Neuronal stem cell (in vitro differentiated cells): ENCODE data around the gene LIX1L.

Source experiments
- DNase-seq: peaks from one replicate; pipeline ENCODE4 v3.0.0-alpha.2; 2013; ENCODE audit warnings: low spot score
- H2AFZ ChIP-seq: one replicate; pipeline ENCODE4 v1.6.1; 2013; ENCODE audit warnings: mild to moderate bottlenecking, low read length, inconsistent platforms
- H2AK5ac ChIP-seq: 2 replicates; pipeline ENCODE4 v1.6.1; 2013; ENCODE audit warnings: low read depth, mild to moderate bottlenecking, inconsistent platforms, low read length, moderate library complexity, mixed read lengths
- H2BK120ac ChIP-seq: 2 replicates; pipeline ENCODE4 v1.6.1; 2013; ENCODE audit warnings: low read depth, mild to moderate bottlenecking, inconsistent platforms, low read length, moderate library complexity, mixed read lengths
- H2BK12ac ChIP-seq: one replicate; pipeline ENCODE4 v1.6.1; 2013; ENCODE audit warnings: low read length, inconsistent platforms
- H2BK15ac ChIP-seq: 2 replicates; pipeline ENCODE4 v1.6.1; 2013; ENCODE audit warnings: mild to moderate bottlenecking, low read length, inconsistent platforms, mixed read lengths
- H2BK5ac ChIP-seq: one replicate; pipeline ENCODE4 v1.6.1; 2013; ENCODE audit warnings: inconsistent platforms, mild to moderate bottlenecking, low read length, moderate library complexity
- H3K14ac ChIP-seq: one replicate; pipeline ENCODE4 v1.6.1; 2013; ENCODE audit warnings: low read length, inconsistent platforms
- H3K18ac ChIP-seq: 2 replicates; pipeline ENCODE4 v1.6.1; 2013; ENCODE audit warnings: low read length, inconsistent platforms
- H3K23ac ChIP-seq: 2 replicates; pipeline ENCODE4 v1.6.1; 2013; ENCODE audit warnings: low read depth, mild to moderate bottlenecking, mixed read lengths, low read length, inconsistent platforms; ENCODE audit not compliant: poor library complexity
- H3K27ac ChIP-seq: replicated peaks from 3 replicates; pipeline ENCODE4 v1.5.1; 2013; ENCODE audit warnings: low read length, inconsistent platforms
- H3K27me3 ChIP-seq, 3 experiments: 2 replicates each; pipeline ENCODE4 v1.6.1; 2013; ENCODE audit warnings: low read length in 3 of 3, mild to moderate bottlenecking in 2 of 3, inconsistent platforms in 1 of 3, low read depth in 1 of 3, mixed read lengths in 1 of 3, moderate library complexity in 1 of 3; ENCODE audit not compliant: control insufficient read depth in 3 of 3, insufficient read depth in 3 of 3
- H3K36me3 ChIP-seq, 2 donors: replicated peaks in 1 of 2; 2 replicates each; pipeline ENCODE4 v1.6.1; 2013; ENCODE audit warnings: low read length in 2 of 2; ENCODE audit not compliant: control insufficient read depth in 2 of 2, insufficient read depth in 2 of 2
- H3K4ac ChIP-seq: 2 replicates; pipeline ENCODE4 v1.6.1; 2013; ENCODE audit warnings: inconsistent platforms, mild to moderate bottlenecking, low read length, moderate library complexity
- H3K4me1 ChIP-seq, 2 donors: 1 replicate in 1 of 2; 2 replicates in 1 of 2; pipeline ENCODE4 v1.6.1; 2013; ENCODE audit warnings: low read length in 2 of 2, low read depth in 1 of 2; ENCODE audit not compliant: control insufficient read depth in 2 of 2, insufficient read depth in 1 of 2
- H3K4me2 ChIP-seq: one replicate; pipeline ENCODE4 v1.6.1; 2013; ENCODE audit warnings: mild to moderate bottlenecking, low read length, inconsistent platforms; ENCODE audit not compliant: insufficient read depth, poor library complexity, severe bottlenecking
- H3K4me3 ChIP-seq, 2 donors: 2 replicates each; pipeline ENCODE4 v1.5.1; 2013; ENCODE audit warnings: low read length in 2 of 2, mild to moderate bottlenecking in 2 of 2, inconsistent platforms in 1 of 2, moderate library complexity in 1 of 2
- H3K79me1 ChIP-seq: one replicate; pipeline ENCODE4 v1.6.1; 2013; ENCODE audit warnings: low read depth, mild to moderate bottlenecking, inconsistent platforms, low read length, moderate library complexity
- H3K9ac ChIP-seq: one replicate; pipeline ENCODE4 v1.6.1; 2013; ENCODE audit warnings: mild to moderate bottlenecking, low read depth, low read length, inconsistent platforms; ENCODE audit not compliant: poor library complexity
- H3K9me3 ChIP-seq, 2 donors: replicated peaks in 1 of 2; 2 replicates each; pipeline versions ENCODE3 to v1.6.1; 2013; ENCODE audit warnings: low read length in 2 of 2, mild to moderate bottlenecking in 2 of 2, inconsistent platforms in 1 of 2, low read depth in 1 of 2, mixed read lengths in 1 of 2, moderate library complexity in 1 of 2; ENCODE audit not compliant: control insufficient read depth in 2 of 2, insufficient read depth in 1 of 2
- H4K8ac ChIP-seq: one replicate; pipeline ENCODE4 v1.6.1; 2013; ENCODE audit warnings: low read depth, mild to moderate bottlenecking, inconsistent platforms, low read length, moderate library complexity
- H4K91ac ChIP-seq: one replicate; pipeline ENCODE4 v1.6.1; 2013; ENCODE audit warnings: low read length, low read depth, mild to moderate bottlenecking, inconsistent platforms; ENCODE audit not compliant: poor library complexity
- WGBS, 2 donors: extraction: QIAGEN DNeasy Blood & Tissue Kit; methylation state at CpG; one replicate each; pipeline ENCODE4 v1.1.7; 2013; ENCODE audit warnings: missing lambda C conversion rate in 2 of 2, mixed read lengths in 1 of 2; ENCODE audit not compliant: insufficient read length in 2 of 2, insufficient replicate concordance in 1 of 2; ENCODE audit errors: extremely low coverage in 2 of 2; 5-methylcytosine and 5-hydroxymethylcytosine counted together

Gene LIX1L

DNA sequence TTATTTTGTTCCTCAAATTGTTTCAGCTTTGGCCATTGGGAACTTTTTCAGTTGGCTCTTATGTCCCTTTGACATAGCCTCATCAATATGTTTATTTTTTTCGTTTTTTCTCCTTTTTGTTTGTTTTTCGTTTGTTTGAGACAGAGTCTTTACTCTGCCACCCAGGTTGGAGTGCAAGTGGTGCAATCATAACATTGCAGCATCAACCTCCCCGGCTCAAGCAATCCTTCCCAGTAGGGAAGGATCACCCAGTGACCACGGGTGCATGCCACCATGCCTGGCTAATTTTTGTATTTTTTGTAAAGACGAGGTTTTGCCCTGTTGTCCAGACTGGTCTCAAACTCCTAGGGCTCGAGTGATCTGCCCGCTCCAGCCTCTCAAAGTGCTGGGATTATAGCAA is 14.8 kb upstream of the LIX1L start:
- Histone ChIP-seq H4K91ac (no peak overlapping the region), H2BK15ac (no peak overlapping the region), H3K14ac (no peak overlapping the region), H2BK120ac (no peak overlapping the region), H3K4me1 (no peaks in the 10 kb centered on the region), H2AK5ac (no peak overlapping the region), H4K8ac (no peak overlapping the region), H3K27me3 (no peaks in the 10 kb centered on the region), H3K9ac (no peak overlapping the region), H2BK5ac (no peak overlapping the region), H3K18ac (no peak overlapping the region), H3K9me3 (peaks cover under 1% of the 10 kb centered on the region in 2 donors), H3K27ac (no peak overlapping the region), H3K4ac (no peak overlapping the region), H3K79me1 (no peaks in the 10 kb centered on the region), H3K23ac (no peak overlapping the region), H2AFZ (no peak overlapping the region), H3K4me2 (no peak overlapping the region), H3K36me3 (no peaks in the 10 kb centered on the region), H3K4me3 (no peak overlapping the region), H2BK12ac (no peak overlapping the region)
- DNase-seq: no peak
- no CpG with 5 or more reads among the region's 7 CpGs for whole genome bisulfite sequencing, 2 donors

DNA sequence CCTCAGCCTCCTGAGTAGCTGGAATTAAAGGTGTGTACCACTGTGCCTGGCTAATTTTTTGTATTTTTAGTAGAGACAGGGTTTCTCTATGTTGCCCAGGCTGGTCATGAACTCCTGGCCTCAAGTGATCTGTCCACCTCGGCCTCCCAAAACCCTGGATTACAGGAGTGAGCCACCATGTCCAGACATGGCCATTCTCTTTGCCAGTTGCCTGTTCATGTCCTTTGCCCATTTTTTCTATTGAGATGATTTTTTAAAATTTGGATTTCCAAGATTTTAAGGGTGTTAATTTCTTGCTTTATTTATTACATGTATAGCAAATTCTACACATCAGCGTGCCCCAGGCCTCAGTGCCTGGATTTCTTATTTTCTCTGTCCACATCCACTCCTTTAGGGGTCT is 9.5 kb upstream of the LIX1L start:
- no peaks in the 10 kb centered on the region for H3K79me1 ChIP-seq
- no peak overlapping the region for H2BK12ac ChIP-seq
- DNase-seq: no peak
- H3K9me3 ChIP-seq: peaks cover 2 to 10% of the 10 kb centered on the region in 2 donors
- no peak overlapping the region for H3K4me3 ChIP-seq
- no peak overlapping the region for H3K27ac ChIP-seq
- no peak overlapping the region for H3K4me2 ChIP-seq
- WGBS, 2 donors: no CpG with 5 or more reads among the region's 2 CpGs
- H4K8ac ChIP-seq: no peak overlapping the region
- H2AK5ac ChIP-seq: no peak overlapping the region
- H3K9ac ChIP-seq: no peak overlapping the region
- H2AFZ ChIP-seq: no peak overlapping the region
- H3K14ac ChIP-seq: no peak overlapping the region
- peaks cover 0 to 18% (median 6%) of the 10 kb centered on the region in 3 experiments for H3K27me3 ChIP-seq
- no peak overlapping the region for H2BK15ac ChIP-seq
- H3K18ac ChIP-seq: no peak overlapping the region
- H3K4me1 ChIP-seq: peaks cover 4 to 16% of the 10 kb centered on the region in 2 donors
- no peak overlapping the region for H2BK120ac ChIP-seq
- H4K91ac ChIP-seq: no peak overlapping the region
- H2BK5ac ChIP-seq: no peak overlapping the region
- no peaks in the 10 kb centered on the region for H3K36me3 ChIP-seq
- no peak overlapping the region for H3K23ac ChIP-seq
- H3K4ac ChIP-seq: no peak overlapping the region

DNA sequence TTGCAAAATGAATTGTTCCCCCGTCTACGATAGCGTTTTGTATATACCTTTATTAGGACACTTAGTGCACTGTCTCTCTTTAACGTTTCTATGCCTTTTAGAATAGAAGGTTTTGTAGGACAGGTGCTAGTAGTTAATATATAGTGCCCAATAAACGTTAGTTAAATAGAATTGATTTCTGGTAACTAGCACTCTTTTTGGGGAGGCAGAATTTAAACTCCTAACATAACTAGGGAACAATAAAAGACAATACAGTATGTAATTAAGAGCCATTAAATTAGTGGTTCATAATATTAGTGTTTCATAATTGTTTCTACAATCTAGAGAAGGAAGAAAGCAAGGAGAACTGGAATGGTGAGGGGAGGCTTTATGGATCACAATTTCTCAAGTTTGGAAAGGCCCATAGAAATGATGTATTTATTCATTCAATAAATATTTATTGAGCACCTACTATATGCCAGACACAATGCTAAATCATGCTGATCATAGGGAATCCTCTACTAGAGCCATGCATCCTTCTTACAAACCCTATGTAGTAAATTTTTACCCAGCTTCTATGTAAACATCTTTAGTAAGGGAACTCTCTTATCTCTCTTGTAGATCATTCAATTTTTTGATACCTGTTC is 7.4 kb upstream of the LIX1L start:
- DNase-seq: no peak

DNA sequence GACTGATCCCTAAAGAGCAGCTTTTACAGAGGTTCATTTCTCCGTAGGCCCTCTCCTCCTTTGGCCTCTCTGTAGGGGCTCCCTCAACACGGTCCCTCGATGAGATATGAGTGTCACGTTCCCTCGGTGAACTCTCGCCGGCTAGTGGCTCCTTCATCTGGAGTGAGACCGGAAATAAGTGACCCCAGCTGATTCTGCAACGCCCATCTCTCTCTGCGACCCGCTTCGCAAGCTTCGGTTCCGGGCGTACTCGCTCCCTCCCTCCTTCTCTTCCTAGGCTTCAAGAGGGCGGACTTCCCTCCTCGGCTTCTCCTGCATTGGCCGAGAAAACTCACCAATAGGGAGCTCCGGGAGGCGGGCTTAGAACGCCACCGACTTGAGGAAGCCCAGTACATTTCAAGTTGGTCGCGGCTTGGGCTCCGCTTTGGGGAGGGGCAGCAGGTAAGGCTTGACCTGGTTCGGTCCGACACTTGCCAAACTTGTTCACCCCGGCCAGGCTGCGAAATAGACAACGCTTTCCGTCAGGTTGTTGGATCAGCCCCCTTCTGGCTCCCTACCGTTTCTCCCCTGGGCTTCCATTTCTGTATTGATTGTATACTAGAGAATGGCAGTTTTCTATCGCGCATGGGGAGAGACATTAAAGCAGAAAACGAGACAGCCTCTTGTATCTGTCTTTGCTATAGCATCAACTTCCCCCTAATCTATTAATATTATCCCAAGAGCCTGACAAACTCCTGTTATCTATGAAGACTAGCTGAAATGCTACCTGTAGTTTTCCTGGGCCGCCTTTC is 6.7 kb upstream of the LIX1L start, which contains the start of the genes ANKRD34A and POLR3GL:
Gene ANKRD34A, minus strand, starts transcription at position 248 of the 791 bp plus-strand sequence. CDS start 2,816 bp downstream, outside the sequence.
Gene POLR3GL, plus strand, starts transcription at position 363 of the 791 bp plus-strand sequence. CDS start 10,176 bp downstream, outside the sequence.
- Histone ChIP-seq H3K4me3 (peak within 1 kb of the TSS; percentile 86 to 95), H3K79me1 (no peaks in the 10 kb centered on the region), H3K27ac (no peak within 1 kb of the TSS), H4K91ac (no peak within 1 kb of the TSS), H3K9ac (peak within 1 kb of the TSS; percentile 13), H2AK5ac (no peak within 1 kb of the TSS), H3K18ac (peak within 1 kb of the TSS; percentile 34), H3K4me2 (peak within 1 kb of the TSS; percentile 72), H2BK5ac (no peak within 1 kb of the TSS), H3K4ac (no peak within 1 kb of the TSS), H2BK12ac (no peak within 1 kb of the TSS), H3K14ac (no peak within 1 kb of the TSS), H4K8ac (no peak within 1 kb of the TSS), H3K27me3 (peaks cover 0 to 40% (median 16%) of the 10 kb centered on the region in 3 experiments), H3K4me1 (peaks cover 13 to 36% of the 10 kb centered on the region in 2 donors), H2BK120ac (no peak within 1 kb of the TSS), H3K36me3 (no peaks in the 10 kb centered on the region), H3K9me3 (peaks cover 6 to 10% of the 10 kb centered on the region in 2 donors), H2BK15ac (no peak within 1 kb of the TSS), H3K23ac (no peak within 1 kb of the TSS), H2AFZ (peak within 1 kb of the TSS; percentile 99)
- DNase-seq: peak; percentile 83
- no CpG with 5 or more reads among the region's 37 CpGs for WGBS, 2 donors

More for the DNA sequence above, 7.4 kb upstream of the LIX1L start:
- peak overlapping the region; percentile 72 for H3K4me2 ChIP-seq
- WGBS, 2 donors: no CpG with 5 or more reads among the region's 5 CpGs
- H2BK12ac ChIP-seq: no peak overlapping the region
- no peak overlapping the region for H2BK5ac ChIP-seq
- no peak overlapping the region for H4K91ac ChIP-seq
- H4K8ac ChIP-seq: no peak overlapping the region
- no peak overlapping the region for H2AK5ac ChIP-seq
- H3K23ac ChIP-seq: no peak overlapping the region
- no peak overlapping the region for H3K14ac ChIP-seq
- H3K4me1 ChIP-seq: peaks cover 10 to 30% of the 10 kb centered on the region in 2 donors
- no peak overlapping the region for H3K9ac ChIP-seq
- H3K79me1 ChIP-seq: no peaks in the 10 kb centered on the region
- H2AFZ ChIP-seq: peak overlapping the region; percentile 99
- H2BK120ac ChIP-seq: no peak overlapping the region
- peak overlapping the region; percentile 86 to 95 for H3K4me3 ChIP-seq
- H3K9me3 ChIP-seq: peaks cover 4 to 10% of the 10 kb centered on the region in 2 donors
- H3K18ac ChIP-seq: no peak overlapping the region
- no peak overlapping the region for H3K27ac ChIP-seq
- peaks cover 0 to 33% (median 16%) of the 10 kb centered on the region in 3 experiments for H3K27me3 ChIP-seq
- H3K36me3 ChIP-seq: no peaks in the 10 kb centered on the region
- no peak overlapping the region for H3K4ac ChIP-seq
- no peak overlapping the region for H2BK15ac ChIP-seq
